ENCODE data around the gene JAZF1.
A peak's percentile ranks its signal among the peaks of the same experiment; 100 is the strongest.
"Not testable (repeated sequence)": the region's sequence is repeated elsewhere in the genome, so short reads cannot be mapped to it uniquely, and the experiment has no call there.

JAZF1 gene

GRCh38 chr7:27942711-27943110 lies 237.9 kb downstream of the JAZF1 start:
- DNase-seq (ENCODE audit: low read depth in 2 of 2): no peak

GRCh38 chr7:27941522-27941921 lies 239.1 kb downstream of the JAZF1 start:
- no peak for DNase-seq (ENCODE audit: low read depth in 2 of 2)

GRCh38 chr7:27940341-27940740 lies 240.3 kb downstream of the JAZF1 start:
- no peak for DNase-seq (ENCODE audit: low read depth in 2 of 2)

- no peak for DNase-seq (ENCODE audit: low read depth in 2 of 2)
Observed at GRCh38 chr7:27939893-27940292, 240.7 kb downstream of the JAZF1 start.

- no peak for DNase-seq (ENCODE audit: low read depth in 2 of 2)
Observed at GRCh38 chr7:27936768-27937102, 243.9 kb downstream of the JAZF1 start.

- DNase-seq (ENCODE audit: low read depth in 2 of 2): no peak
Observed at GRCh38 chr7:27936047-27936767, 244.4 kb downstream of the JAZF1 start.

- peak; percentile 65 to 71 for DNase-seq (ENCODE audit: low read depth in 2 of 2)
Observed at GRCh38 chr7:27933671-27934565, 246.7 kb downstream of the JAZF1 start.

- DNase-seq (ENCODE audit: low read depth in 2 of 2): no peak
Observed at GRCh38 chr7:27930910-27931476, 249.6 kb downstream of the JAZF1 start.

GRCh38 chr7:27929127-27929526 lies 251.5 kb downstream of the JAZF1 start:
- DNase-seq (ENCODE audit: low read depth in 2 of 2): no peak

GRCh38 chr7:27928001-27928400 lies 252.6 kb downstream of the JAZF1 start:
- no peak for DNase-seq (ENCODE audit: low read depth in 2 of 2)

- DNase-seq (ENCODE audit: low read depth in 2 of 2): no peak
Observed at GRCh38 chr7:27925573-27926201, 254.9 kb downstream of the JAZF1 start.

- DNase-seq (ENCODE audit: low read depth in 2 of 2): no peak
Observed at GRCh38 chr7:27923642-27923980, 257.0 kb downstream of the JAZF1 start.

GRCh38 chr7:27922907-27923641 lies 257.5 kb downstream of the JAZF1 start:
- DNase-seq (ENCODE audit: low read depth in 2 of 2): no peak

- not testable (repeated sequence) for DNase-seq (ENCODE audit: low read depth in 2 of 2)
Observed at GRCh38 chr7:27922389-27922788, 258.2 kb downstream of the JAZF1 start.

GRCh38 chr7:27921081-27921836 lies 259.3 kb downstream of the JAZF1 start:
- DNase-seq (ENCODE audit: low read depth in 2 of 2): peak; percentile 51 to 54

GRCh38 chr7:27920281-27920946 lies 260.2 kb downstream of the JAZF1 start:
- no peak for DNase-seq (ENCODE audit: low read depth in 2 of 2)

GRCh38 chr7:27918503-27918902 lies 262.1 kb downstream of the JAZF1 start:
- no peak for DNase-seq (ENCODE audit: low read depth in 2 of 2)

- DNase-seq (ENCODE audit: low read depth in 2 of 2): no peak
Observed at GRCh38 chr7:27917774-27918314, 262.8 kb downstream of the JAZF1 start.

- DNase-seq (ENCODE audit: low read depth in 2 of 2): no peak
Observed at GRCh38 chr7:27917119-27917518, 263.5 kb downstream of the JAZF1 start.

GRCh38 chr7:27916372-27916771 lies 264.2 kb downstream of the JAZF1 start:
- no peak for DNase-seq (ENCODE audit: low read depth in 2 of 2)
